WTC11 (cell line): ENCODE measurements around the gene COPB1.

ENCODE experiments used
- ATF2 ChIP-seq: sonication (generic); formaldehyde crosslinking; IDR thresholded peaks from 2 replicates; pipeline ENCODE4 v1.8.1; 2022; ENCODE audit warnings: low read depth, missing genetic modification reagents, borderline replicate concordance
- ATF3 ChIP-seq: sonication (generic); formaldehyde crosslinking; conservative IDR thresholded peaks from 2 replicates; pipeline ENCODE4 v1.8.1; 2022; ENCODE audit warnings: mild to moderate bottlenecking, missing genetic modification reagents
- CREB1 ChIP-seq: sonication (generic); formaldehyde crosslinking; IDR thresholded peaks from 2 replicates; pipeline ENCODE4 v1.8.0; 2023; ENCODE audit warnings: mild to moderate bottlenecking, missing genetic modification reagents
- CTCF ChIP-seq: fragments of 200-600 bp; IDR thresholded peaks from 2 replicates; pipeline ENCODE4 v1.8.0; 2022; ENCODE audit warnings: antibody characterized with exemption
- E2F4 ChIP-seq: sonication (generic); formaldehyde crosslinking; IDR thresholded peaks from 2 replicates; pipeline ENCODE4 v1.8.1; 2022; ENCODE audit warnings: low read depth, mild to moderate bottlenecking, moderate library complexity, missing genetic modification reagents, borderline replicate concordance
- ESRRA ChIP-seq: sonication (generic); formaldehyde crosslinking; IDR thresholded peaks from 2 replicates; pipeline ENCODE4 v1.8.1; 2022; ENCODE audit warnings: mild to moderate bottlenecking, missing genetic modification reagents, borderline replicate concordance
- NFE2L1 ChIP-seq: sonication (generic); formaldehyde crosslinking; IDR thresholded peaks from 2 replicates; pipeline ENCODE4 v1.8.1; 2023; ENCODE audit warnings: missing genetic modification reagents
- NR2C2 ChIP-seq: sonication (generic); formaldehyde crosslinking; IDR thresholded peaks from 2 replicates; pipeline ENCODE4 v1.8.0; 2022; ENCODE audit warnings: mild to moderate bottlenecking, missing genetic modification reagents
- SOX15 ChIP-seq: fragments of 250-450 bp; sonication (Bioruptor Pico); IDR thresholded peaks from 2 replicates; pipeline ENCODE4 v1.9.0; 2021; ENCODE audit warnings: mild to moderate bottlenecking
- ZNF396 ChIP-seq: fragments of 250-450 bp; sonication (Bioruptor Pico); IDR thresholded peaks from 2 replicates; pipeline ENCODE4 v1.8.0; 2021; ENCODE audit warnings: mild to moderate bottlenecking, moderate library complexity, borderline replicate concordance
- TF ChIP-seq, protein P1 (sequence below): sonication (generic); formaldehyde crosslinking; IDR thresholded peaks from 2 replicates; pipeline ENCODE4 v1.8.0; 2023; ENCODE audit warnings: missing genetic modification reagents
- TF ChIP-seq, protein P2 (sequence below): sonication (generic); formaldehyde crosslinking; IDR thresholded peaks from 2 replicates; pipeline ENCODE4 v1.8.1; 2023; ENCODE audit warnings: mild to moderate bottlenecking, missing genetic modification reagents
- TF ChIP-seq, protein P3 (sequence below): sonication (generic); formaldehyde crosslinking; IDR thresholded peaks from 2 replicates; pipeline ENCODE4 v1.8.1; 2023; ENCODE audit warnings: mild to moderate bottlenecking, missing genetic modification reagents, borderline replicate concordance

- TF ChIP-seq NFE2L1 (CRISPR knock-in tag) (no peak), NR2C2 (CRISPR knock-in tag) (no peak), SOX15 (CRISPR knock-in tag) (no peak), CTCF (no peak), E2F4 (CRISPR knock-in tag) (no peak), CREB1 (CRISPR knock-in tag) (no peak), ESRRA (no peak), ATF2 (CRISPR knock-in tag) (no peak), ATF3 (CRISPR knock-in tag) (no peak), ZNF396 (CRISPR knock-in tag) (no peak)
- TF ChIP-seq, protein P1, sequence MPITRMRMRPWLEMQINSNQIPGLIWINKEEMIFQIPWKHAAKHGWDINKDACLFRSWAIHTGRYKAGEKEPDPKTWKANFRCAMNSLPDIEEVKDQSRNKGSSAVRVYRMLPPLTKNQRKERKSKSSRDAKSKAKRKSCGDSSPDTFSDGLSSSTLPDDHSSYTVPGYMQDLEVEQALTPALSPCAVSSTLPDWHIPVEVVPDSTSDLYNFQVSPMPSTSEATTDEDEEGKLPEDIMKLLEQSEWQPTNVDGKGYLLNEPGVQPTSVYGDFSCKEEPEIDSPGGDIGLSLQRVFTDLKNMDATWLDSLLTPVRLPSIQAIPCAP: no peak
- TF ChIP-seq, protein P2, sequence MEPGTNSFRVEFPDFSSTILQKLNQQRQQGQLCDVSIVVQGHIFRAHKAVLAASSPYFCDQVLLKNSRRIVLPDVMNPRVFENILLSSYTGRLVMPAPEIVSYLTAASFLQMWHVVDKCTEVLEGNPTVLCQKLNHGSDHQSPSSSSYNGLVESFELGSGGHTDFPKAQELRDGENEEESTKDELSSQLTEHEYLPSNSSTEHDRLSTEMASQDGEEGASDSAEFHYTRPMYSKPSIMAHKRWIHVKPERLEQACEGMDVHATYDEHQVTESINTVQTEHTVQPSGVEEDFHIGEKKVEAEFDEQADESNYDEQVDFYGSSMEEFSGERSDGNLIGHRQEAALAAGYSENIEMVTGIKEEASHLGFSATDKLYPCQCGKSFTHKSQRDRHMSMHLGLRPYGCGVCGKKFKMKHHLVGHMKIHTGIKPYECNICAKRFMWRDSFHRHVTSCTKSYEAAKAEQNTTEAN (CRISPR knock-in tag): no peak
- TF ChIP-seq, protein P3, sequence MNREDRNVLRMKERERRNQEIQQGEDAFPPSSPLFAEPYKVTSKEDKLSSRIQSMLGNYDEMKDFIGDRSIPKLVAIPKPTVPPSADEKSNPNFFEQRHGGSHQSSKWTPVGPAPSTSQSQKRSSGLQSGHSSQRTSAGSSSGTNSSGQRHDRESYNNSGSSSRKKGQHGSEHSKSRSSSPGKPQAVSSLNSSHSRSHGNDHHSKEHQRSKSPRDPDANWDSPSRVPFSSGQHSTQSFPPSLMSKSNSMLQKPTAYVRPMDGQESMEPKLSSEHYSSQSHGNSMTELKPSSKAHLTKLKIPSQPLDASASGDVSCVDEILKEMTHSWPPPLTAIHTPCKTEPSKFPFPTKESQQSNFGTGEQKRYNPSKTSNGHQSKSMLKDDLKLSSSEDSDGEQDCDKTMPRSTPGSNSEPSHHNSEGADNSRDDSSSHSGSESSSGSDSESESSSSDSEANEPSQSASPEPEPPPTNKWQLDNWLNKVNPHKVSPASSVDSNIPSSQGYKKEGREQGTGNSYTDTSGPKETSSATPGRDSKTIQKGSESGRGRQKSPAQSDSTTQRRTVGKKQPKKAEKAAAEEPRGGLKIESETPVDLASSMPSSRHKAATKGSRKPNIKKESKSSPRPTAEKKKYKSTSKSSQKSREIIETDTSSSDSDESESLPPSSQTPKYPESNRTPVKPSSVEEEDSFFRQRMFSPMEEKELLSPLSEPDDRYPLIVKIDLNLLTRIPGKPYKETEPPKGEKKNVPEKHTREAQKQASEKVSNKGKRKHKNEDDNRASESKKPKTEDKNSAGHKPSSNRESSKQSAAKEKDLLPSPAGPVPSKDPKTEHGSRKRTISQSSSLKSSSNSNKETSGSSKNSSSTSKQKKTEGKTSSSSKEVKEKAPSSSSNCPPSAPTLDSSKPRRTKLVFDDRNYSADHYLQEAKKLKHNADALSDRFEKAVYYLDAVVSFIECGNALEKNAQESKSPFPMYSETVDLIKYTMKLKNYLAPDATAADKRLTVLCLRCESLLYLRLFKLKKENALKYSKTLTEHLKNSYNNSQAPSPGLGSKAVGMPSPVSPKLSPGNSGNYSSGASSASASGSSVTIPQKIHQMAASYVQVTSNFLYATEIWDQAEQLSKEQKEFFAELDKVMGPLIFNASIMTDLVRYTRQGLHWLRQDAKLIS (CRISPR knock-in tag): no peak
Observed at GRCh38 chr11:14539982-14540421, 40.4 kb upstream of the COPB1 start.
